22Rv1 (cell line): ENCODE results near the gene TDP2.

Source experiments
- ZFX ChIP-seq: fragments of 450-650 bp; IDR thresholded peaks from 2 replicates; pipeline ENCODE4 v1.6.1; 2017; ENCODE audit warnings: antibody characterized with exemption, borderline replicate concordance
- TF ChIP-seq, protein P1 (sequence below): fragments of 450-650 bp; IDR thresholded peaks from 2 replicates; pipeline ENCODE4 v1.5.1; 2017; ENCODE audit warnings: mild to moderate bottlenecking

DNA sequence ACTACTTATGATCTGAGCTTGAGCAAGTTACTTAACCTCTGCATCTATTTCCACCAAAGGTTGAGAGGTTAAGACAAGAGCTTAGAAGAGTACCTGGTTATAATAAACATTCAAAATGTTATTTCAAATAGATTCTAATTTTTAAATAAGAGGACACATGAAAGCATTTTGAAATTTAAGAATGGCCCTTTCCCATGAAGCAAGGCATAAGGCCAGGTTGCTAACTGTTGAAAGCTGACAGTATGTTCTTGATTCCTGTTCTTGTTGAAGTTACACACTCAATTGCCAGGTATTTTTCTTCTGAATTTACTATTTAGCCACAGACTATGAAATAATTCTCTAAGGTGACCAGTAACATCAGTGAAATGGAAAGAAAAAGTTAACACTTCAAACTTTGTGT is 37.8 kb upstream of the TDP2 start:
- TF ChIP-seq, protein P1, sequence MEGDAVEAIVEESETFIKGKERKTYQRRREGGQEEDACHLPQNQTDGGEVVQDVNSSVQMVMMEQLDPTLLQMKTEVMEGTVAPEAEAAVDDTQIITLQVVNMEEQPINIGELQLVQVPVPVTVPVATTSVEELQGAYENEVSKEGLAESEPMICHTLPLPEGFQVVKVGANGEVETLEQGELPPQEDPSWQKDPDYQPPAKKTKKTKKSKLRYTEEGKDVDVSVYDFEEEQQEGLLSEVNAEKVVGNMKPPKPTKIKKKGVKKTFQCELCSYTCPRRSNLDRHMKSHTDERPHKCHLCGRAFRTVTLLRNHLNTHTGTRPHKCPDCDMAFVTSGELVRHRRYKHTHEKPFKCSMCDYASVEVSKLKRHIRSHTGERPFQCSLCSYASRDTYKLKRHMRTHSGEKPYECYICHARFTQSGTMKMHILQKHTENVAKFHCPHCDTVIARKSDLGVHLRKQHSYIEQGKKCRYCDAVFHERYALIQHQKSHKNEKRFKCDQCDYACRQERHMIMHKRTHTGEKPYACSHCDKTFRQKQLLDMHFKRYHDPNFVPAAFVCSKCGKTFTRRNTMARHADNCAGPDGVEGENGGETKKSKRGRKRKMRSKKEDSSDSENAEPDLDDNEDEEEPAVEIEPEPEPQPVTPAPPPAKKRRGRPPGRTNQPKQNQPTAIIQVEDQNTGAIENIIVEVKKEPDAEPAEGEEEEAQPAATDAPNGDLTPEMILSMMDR: no peak
- no peak for TF ChIP-seq ZFX
